Measurements from ENCODE around the gene DOP1A. TPM values are rescaled to one million over a fixed set of nuclear protein-coding genes. Genes with fewer than 3 reads are reported as not detected.

DOP1A gene
- total and polyA plus RNA-seq, 7 donors, result 4.8 to 33.9 (median 26.1) TPM

DNA sequence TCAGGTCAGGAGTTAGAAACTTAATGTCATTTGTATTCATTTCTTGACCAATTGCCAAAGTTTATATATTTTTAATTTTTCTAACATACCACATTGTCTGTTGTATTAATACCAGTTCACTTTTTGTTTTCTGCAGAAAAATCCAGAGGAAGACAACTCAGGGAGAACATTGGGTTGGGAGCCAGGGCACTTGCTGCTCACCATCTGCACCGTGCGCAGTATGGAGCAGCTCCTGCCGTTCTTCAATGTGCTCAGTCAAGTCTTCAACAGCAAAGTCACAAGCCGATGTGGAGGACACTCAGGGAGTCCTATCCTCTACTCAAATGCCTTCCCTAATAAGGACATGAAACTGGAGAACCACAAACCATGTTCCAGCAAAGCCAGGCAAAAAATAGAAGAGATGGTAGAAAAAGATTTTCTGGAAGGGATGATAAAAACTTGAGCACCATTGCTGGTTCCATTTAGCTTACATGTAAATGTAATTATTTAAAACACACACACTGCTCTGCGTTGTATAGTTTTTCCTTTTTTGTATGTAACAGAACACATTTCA is 100.3 kb downstream of the DOP1A start:
- Histone ChIP-seq H3K9me3 (no peaks in the 10 kb centered on the region), H3K27me3 (no peaks in the 10 kb centered on the region), H3K36me3 (peaks cover 13 to 100% (median 54%) of the 10 kb centered on the region in 4 donors), H3K27ac (no peak overlapping the region), H3K4me1 (no peaks in the 10 kb centered on the region), H3K4me3 (no peak overlapping the region)
- 92 to 96% methylated on average over 5 of the region's 5 CpGs for WGBS, 2 donors
- TF ChIP-seq POLR2AphosphoS5 (IDR thresholded peaks at IDR 0.05), result no peak
- TF ChIP-seq POLR2A (IDR thresholded peaks at IDR 0.05), result no peak
- TF ChIP-seq, protein P1, sequence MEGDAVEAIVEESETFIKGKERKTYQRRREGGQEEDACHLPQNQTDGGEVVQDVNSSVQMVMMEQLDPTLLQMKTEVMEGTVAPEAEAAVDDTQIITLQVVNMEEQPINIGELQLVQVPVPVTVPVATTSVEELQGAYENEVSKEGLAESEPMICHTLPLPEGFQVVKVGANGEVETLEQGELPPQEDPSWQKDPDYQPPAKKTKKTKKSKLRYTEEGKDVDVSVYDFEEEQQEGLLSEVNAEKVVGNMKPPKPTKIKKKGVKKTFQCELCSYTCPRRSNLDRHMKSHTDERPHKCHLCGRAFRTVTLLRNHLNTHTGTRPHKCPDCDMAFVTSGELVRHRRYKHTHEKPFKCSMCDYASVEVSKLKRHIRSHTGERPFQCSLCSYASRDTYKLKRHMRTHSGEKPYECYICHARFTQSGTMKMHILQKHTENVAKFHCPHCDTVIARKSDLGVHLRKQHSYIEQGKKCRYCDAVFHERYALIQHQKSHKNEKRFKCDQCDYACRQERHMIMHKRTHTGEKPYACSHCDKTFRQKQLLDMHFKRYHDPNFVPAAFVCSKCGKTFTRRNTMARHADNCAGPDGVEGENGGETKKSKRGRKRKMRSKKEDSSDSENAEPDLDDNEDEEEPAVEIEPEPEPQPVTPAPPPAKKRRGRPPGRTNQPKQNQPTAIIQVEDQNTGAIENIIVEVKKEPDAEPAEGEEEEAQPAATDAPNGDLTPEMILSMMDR (IDR thresholded peaks at IDR 0.05), result no peak
- intact Hi-C loops (cut with DNase I), result no loop called here
- no peak for DNase-seq

DNA sequence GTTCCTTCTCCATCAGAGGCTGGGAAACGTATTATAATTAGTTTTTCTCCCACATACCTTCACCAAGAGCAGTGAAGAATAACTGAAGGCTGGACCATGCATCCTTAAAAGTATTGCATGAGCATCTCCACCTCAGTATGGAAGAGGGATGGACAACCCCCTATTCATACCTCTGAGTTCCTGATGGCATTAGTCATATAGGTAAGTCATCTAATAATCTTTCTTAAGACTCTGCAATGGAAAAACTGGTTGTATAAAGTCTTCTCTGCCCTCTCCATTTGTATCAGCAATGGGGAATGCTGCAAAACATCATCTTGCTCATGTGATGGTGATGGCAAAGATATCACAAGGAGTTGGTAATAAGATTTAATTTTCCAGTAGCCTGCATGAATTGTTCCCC is 101.1 kb downstream of the DOP1A start:
- H3K9me3 ChIP-seq, result no peaks in the 10 kb centered on the region
- TF ChIP-seq EP300 (IDR thresholded peaks at IDR 0.05), result no peak
- TF ChIP-seq POLR2AphosphoS5 (IDR thresholded peaks at IDR 0.05), result no peak
- TF ChIP-seq, protein P1 (IDR thresholded peaks at IDR 0.05), result no peak
- no peak for TF ChIP-seq POLR2A (IDR thresholded peaks at IDR 0.05)
- intact Hi-C loops (cut with DNase I), result no loop called here
- H3K4me3 ChIP-seq, result no peak overlapping the region
- peaks cover 13 to 100% (median 57%) of the 10 kb centered on the region in 4 donors for H3K36me3 ChIP-seq
- H3K27ac ChIP-seq, result no peak overlapping the region
- no peaks in the 10 kb centered on the region for H3K27me3 ChIP-seq
- H3K4me1 ChIP-seq, result no peaks in the 10 kb centered on the region
- WGBS, 2 donors, result 88 to 94% methylated on average over 1 of the region's 1 CpG
- DNase-seq, result no peak

DNA sequence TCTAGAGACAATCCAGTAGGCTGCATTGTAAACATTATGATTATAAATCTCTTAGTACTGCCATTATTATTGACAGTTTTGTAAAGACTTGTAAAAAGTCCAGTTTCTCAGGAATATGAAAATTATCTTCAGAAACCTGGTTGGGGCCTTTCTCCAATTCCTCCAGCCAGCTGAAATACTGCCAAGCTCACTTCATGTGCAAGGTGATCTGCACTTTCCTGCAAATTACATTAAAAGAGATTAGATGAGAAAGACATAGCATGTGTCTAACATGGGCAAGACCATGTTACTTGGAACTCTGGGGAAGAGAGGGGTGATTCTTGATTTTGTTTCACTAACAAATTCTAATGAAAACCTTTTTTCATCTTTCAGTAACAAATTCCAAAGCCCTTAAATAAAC is 101.6 kb downstream of the DOP1A start:
- H3K9me3 ChIP-seq, result no peaks in the 10 kb centered on the region
- H3K4me1 ChIP-seq, result no peaks in the 10 kb centered on the region
- H3K27ac ChIP-seq, result no peak overlapping the region
- no peak overlapping the region for H3K4me3 ChIP-seq
- intact Hi-C loops (cut with DNase I), result no loop called here
- H3K27me3 ChIP-seq, result no peaks in the 10 kb centered on the region
- H3K36me3 ChIP-seq, result peaks cover 13 to 100% (median 61%) of the 10 kb centered on the region in 4 donors
- DNase-seq, result no peak
- TF ChIP-seq, protein P1 (IDR thresholded peaks at IDR 0.05), result no peak
- no peak for TF ChIP-seq POLR2AphosphoS5 (IDR thresholded peaks at IDR 0.05)
- TF ChIP-seq POLR2A (IDR thresholded peaks at IDR 0.05), result no peak
- no peak for TF ChIP-seq EP300 (IDR thresholded peaks at IDR 0.05)

DNA sequence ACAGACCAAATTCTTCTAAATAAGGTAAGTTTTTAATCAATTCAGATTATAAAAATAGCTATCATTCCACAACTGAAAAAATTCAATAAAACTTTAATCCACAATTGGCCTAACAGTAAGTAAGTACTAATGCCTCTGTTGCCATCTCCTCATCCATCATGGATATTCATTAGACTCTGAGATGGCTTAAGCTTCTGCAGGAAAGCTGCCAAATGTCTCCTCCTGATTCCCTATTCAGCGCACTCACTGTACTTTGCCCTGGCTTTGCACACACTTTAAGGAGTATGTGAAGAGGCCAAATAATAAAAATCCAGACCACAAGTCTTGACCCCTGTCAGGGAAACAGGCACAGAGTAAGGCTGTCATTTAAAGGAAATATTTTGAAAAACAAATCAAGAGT is 102.0 kb downstream of the DOP1A start:
- intact Hi-C loops (cut with DNase I), result no loop called here
- WGBS, 2 donors, result 54 to 75% methylated on average over 1 of the region's 1 CpG
- TF ChIP-seq POLR2A (IDR thresholded peaks at IDR 0.05) (no peak), POLR2AphosphoS5 (IDR thresholded peaks at IDR 0.05) (no peak), EP300 (IDR thresholded peaks at IDR 0.05) (no peak)
- TF ChIP-seq, protein P1 (IDR thresholded peaks at IDR 0.05), result no peak
- no peak for DNase-seq
- Histone ChIP-seq H3K27ac (no peak overlapping the region), H3K4me1 (no peaks in the 10 kb centered on the region), H3K9me3 (no peaks in the 10 kb centered on the region), H3K27me3 (no peaks in the 10 kb centered on the region), H3K4me3 (no peak overlapping the region), H3K36me3 (peaks cover 13 to 100% (median 61%) of the 10 kb centered on the region in 4 donors)

DNA sequence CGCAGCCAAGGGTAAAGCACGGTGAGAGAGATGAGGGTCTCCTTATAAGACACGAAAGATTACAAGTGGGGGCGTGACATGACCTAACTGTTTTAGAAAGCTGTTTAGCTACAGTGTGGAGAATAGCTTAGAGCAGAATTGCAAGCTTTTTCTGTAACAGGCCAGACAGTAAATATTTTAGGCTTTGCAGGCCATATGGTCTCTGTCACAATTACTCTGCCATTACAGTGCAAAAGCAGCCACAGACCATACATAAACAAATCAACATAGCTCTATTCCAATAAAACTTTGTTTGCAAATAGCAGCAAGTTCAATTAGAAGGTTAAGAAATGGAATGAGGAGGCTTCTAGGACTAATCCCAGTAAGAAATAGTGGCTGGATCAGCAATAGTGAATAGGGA is 108.8 kb downstream of the DOP1A start:
- peak overlapping the region in 2 of 4 donors; percentile 21 to 34 for H3K27ac ChIP-seq
- intact Hi-C loops (cut with DNase I), result no loop called here
- peak in 1 of 4 donors; percentile 55 for TF ChIP-seq POLR2AphosphoS5 (IDR thresholded peaks at IDR 0.05)
- TF ChIP-seq, protein P1 (IDR thresholded peaks at IDR 0.05), result no peak
- H3K27me3 ChIP-seq, result no peaks in the 10 kb centered on the region
- H3K9me3 ChIP-seq, result no peaks in the 10 kb centered on the region
- peaks cover 0 to 67% (median 31%) of the 10 kb centered on the region in 4 donors for H3K36me3 ChIP-seq
- H3K4me1 ChIP-seq, result peaks cover 0 to 15% (median 7%) of the 10 kb centered on the region in 4 donors
- no peak for DNase-seq
- H3K4me3 ChIP-seq, result no peak overlapping the region
- 79 to 88% methylated on average over 4 of the region's 4 CpGs for WGBS, 2 donors

All from sigmoid colon (tissue), 7 donors.